Mononuclear cell (primary cell): Measurements from ENCODE around the gene CCDC126. TPM values are rescaled to one million over a fixed set of nuclear protein-coding genes. Genes with fewer than 3 reads are reported as not detected.
A peak's percentile ranks its signal among the peaks of the same experiment; 100 is the strongest.
"Not testable (repeated sequence)": the region's sequence is repeated elsewhere in the genome, so short reads cannot be mapped to it uniquely, and the experiment has no call there.

Experiments used
- H3K27me3 ChIP-seq: 2 replicates; pipeline ENCODE4 v1.6.0; 2011; ENCODE audit warnings: low read length, control low read depth; ENCODE audit not compliant: insufficient read depth
- H3K4me1 ChIP-seq: 2 replicates; pipeline ENCODE4 v1.5.1; 2011; ENCODE audit warnings: mild to moderate bottlenecking, low read length, control low read depth; ENCODE audit not compliant: insufficient read depth
- H3K4me3 ChIP-seq: 2 replicates; pipeline ENCODE4 v1.5.1; 2011; ENCODE audit warnings: mild to moderate bottlenecking, low read length, moderate library complexity
- H3K9me3 ChIP-seq: 2 replicates; pipeline ENCODE4 v1.5.1; 2011; ENCODE audit warnings: low read depth, mild to moderate bottlenecking, control low read depth, low read length
- total RNA-seq: library from RNA; depleted of rRNA; stranded (reverse); fragments of >200 nt; gene quantifications from one replicate; pipeline ENCODE4 v1.2.3, GENCODE V29; 2012

Gene CCDC126, protein sequence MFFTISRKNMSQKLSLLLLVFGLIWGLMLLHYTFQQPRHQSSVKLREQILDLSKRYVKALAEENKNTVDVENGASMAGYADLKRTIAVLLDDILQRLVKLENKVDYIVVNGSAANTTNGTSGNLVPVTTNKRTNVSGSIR
- 32.5 TPM for total RNA-seq

GRCh38 chr7:23597094-23598091, at the start of gene CCDC126:
CCDC126 (plus strand) TSS chr7:23597382; CDS start chr7:23611316, 13,934 bp downstream.
- no peaks in the 10 kb centered on the region for H3K9me3 ChIP-seq
- H3K27me3 ChIP-seq = no peaks in the 10 kb centered on the region
- peaks cover 22% of the 10 kb centered on the region for H3K4me1 ChIP-seq
- H3K4me3 ChIP-seq = peak within 1 kb of the TSS; percentile 80

GRCh38 chr7:23547662-23548061, 49.5 kb upstream of the CCDC126 start:
- Histone ChIP-seq H3K4me1 (peaks cover 6% of the 10 kb centered on the region), H3K4me3 (no peak overlapping the region), H3K9me3 (no peaks in the 10 kb centered on the region), H3K27me3 (no peaks in the 10 kb centered on the region)

- Histone ChIP-seq H3K9me3 (no peaks in the 10 kb centered on the region), H3K4me1 (no peaks in the 10 kb centered on the region), H3K27me3 (peaks cover 22% of the 10 kb centered on the region), H3K4me3 (no peak overlapping the region)
These were observed 38.9 kb upstream of the CCDC126 start for GRCh38 chr7:23558303-23558702.

DNA sequence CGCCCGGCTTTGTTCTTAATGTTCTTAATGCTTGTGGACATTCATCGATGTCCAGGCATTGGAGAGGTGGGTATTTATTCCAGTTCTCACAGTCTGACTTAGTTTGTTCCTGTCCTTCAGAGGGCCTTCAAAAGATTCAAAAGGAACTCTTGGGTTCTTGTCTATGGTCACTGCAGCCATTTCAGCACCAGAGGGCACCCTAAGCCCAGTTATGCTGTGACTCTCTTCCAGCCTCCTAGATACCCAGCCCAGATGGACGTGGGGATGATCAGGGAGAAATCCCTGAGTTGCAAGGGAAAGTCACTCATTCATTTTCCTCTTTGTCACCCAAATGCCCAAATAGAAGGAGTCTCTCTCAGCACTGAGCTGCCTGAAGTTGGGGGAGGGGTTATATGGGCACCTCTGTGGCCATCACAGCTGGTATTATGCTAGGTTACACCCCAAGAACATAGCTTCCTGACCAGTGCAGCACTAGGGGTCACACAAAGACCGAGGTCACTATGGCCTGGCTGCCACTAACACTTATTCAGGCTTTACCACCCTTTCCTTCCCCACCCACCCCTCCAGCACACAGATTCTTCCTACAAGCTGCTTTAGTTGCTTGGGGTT, 26.5 kb upstream of the CCDC126 start:
- H3K4me1 ChIP-seq = no peaks in the 10 kb centered on the region
- H3K27me3 ChIP-seq = peaks cover 8% of the 10 kb centered on the region
- H3K9me3 ChIP-seq = no peaks in the 10 kb centered on the region
- H3K4me3 ChIP-seq = no peak overlapping the region

DNA sequence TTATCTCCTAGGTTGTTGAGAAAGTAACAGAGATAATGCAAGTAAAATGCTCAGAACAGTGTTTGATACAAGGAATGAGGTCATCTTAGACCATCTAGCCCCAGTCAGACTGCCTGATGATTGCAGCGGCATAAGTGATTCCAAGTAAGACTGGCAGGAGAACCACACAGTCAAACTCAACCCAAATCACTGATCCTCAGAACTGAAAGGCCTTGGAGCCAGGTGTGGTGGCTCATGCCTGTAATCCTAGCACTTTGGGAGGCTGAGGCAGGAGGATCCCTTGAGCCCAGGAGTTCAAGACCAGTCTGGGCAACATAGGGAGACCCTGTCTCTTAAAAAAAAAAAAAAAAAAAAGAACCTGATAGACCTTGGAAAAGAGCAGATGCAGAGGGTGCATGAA, 15.2 kb upstream of the CCDC126 start:
- not testable (repeated sequence) for H3K27me3 ChIP-seq, H3K9me3 ChIP-seq, H3K4me1 ChIP-seq, H3K4me3 ChIP-seq

- H3K4me3 ChIP-seq, H3K9me3 ChIP-seq, H3K4me1 ChIP-seq, H3K27me3 ChIP-seq: not testable (repeated sequence)
These were observed 11.9 kb upstream of the CCDC126 start for GRCh38 chr7:23585304-23585703.

DNA sequence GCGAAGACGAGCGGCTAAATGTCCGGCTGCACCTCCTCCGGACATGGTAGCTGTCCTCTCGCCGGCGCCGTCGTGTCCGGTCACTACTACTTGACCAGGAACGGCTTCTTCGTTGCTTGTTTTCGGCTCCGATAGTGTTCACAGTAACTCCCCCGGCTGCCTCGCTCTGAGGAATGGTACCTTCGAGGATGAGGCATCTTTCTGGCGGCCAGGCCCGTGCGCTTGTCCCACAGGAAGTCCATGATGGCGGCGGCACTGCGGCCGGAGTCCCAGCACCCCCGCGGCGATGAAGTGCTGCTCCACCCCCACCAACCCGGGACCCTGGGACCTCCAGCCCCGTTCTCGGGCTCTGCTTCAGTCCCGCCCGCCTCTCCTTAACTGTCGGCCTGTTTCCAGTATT, 11.0 kb upstream of the CCDC126 start:
- no peaks in the 10 kb centered on the region for H3K9me3 ChIP-seq
- H3K4me1 ChIP-seq = no peaks in the 10 kb centered on the region
- H3K4me3 ChIP-seq = no peak overlapping the region
- no peaks in the 10 kb centered on the region for H3K27me3 ChIP-seq

DNA sequence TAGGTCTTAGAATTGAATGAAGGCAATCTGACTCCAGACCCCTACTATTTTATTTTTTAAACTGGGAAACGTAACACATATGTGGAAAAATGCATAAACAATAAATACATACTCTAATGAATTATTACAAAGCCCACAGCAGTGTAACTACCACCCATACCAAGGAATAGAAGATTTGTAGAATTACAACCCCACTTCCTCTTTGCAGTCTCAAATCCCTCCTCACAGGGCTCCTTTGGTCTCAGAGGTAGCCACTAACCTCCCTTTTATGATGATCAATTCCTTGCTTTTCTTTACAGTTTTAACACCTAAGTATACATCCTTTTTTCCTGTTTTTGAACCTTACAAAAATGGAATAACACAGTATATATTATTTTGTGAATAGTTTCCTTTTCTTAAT, 6.7 kb upstream of the CCDC126 start:
- Histone ChIP-seq H3K4me1 (no peaks in the 10 kb centered on the region), H3K9me3 (no peaks in the 10 kb centered on the region), H3K4me3 (no peak overlapping the region), H3K27me3 (no peaks in the 10 kb centered on the region)

GRCh38 chr7:23593706-23594105, 3.5 kb upstream of the CCDC126 start:
- peaks cover 13% of the 10 kb centered on the region for H3K4me1 ChIP-seq
- H3K4me3 ChIP-seq = no peak overlapping the region
- H3K27me3 ChIP-seq = no peaks in the 10 kb centered on the region
- no peaks in the 10 kb centered on the region for H3K9me3 ChIP-seq

DNA sequence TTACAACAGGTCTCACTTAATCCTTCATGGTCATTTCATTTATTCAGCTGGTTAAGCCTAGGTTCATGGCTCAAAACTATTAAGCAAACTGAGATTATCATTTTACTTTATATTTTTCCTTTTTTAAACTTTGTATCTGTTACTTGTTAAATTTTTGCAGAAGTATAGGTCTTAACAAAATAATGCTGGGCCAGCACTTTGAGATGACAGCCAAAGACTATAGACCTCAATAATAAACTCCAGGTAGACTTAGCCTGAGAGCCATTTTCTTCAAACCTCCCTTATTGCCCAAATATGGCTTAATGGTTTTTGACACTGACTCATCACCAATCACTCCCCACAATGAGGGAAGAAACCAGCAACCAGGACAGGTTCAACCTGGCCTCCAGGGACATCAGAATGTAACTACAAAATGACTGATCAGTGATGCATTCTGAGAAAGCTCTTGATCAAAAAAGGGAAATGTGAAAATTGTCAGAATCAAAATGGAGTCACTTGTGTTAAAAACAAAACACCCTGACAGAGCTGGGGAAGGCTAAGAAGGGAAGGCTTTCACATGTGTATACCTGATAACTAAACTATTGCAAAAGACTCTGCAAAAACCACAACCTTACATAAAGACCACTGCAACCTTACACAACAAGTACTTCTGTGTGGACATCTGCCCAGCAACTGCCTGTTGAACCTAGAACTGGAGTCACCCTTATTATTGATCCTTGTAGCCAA, 2.1 kb upstream of the CCDC126 start:
- H3K4me1 ChIP-seq = peaks cover 22% of the 10 kb centered on the region
- H3K9me3 ChIP-seq = no peaks in the 10 kb centered on the region
- no peak overlapping the region for H3K4me3 ChIP-seq

GRCh38 chr7:23598296-23598695, 1.1 kb downstream of the CCDC126 start:
- H3K4me3 ChIP-seq = peak overlapping the region; percentile 80

More for the DNA sequence above, 2.1 kb upstream of the CCDC126 start:
- no peaks in the 10 kb centered on the region for H3K27me3 ChIP-seq

GRCh38 chr7:23600236-23600635, 3.1 kb downstream of the CCDC126 start:
- H3K4me1 ChIP-seq = peaks cover 22% of the 10 kb centered on the region
- H3K4me3 ChIP-seq = no peak overlapping the region
- no peaks in the 10 kb centered on the region for H3K9me3 ChIP-seq

More at GRCh38 chr7:23598296-23598695, 1.1 kb downstream of the CCDC126 start:
- Histone ChIP-seq H3K9me3 (no peaks in the 10 kb centered on the region), H3K4me1 (peaks cover 22% of the 10 kb centered on the region), H3K27me3 (no peaks in the 10 kb centered on the region)

GRCh38 chr7:23603632-23604295, 6.6 kb downstream of the CCDC126 start:
- no peaks in the 10 kb centered on the region for H3K27me3 ChIP-seq
- peaks cover 8% of the 10 kb centered on the region for H3K4me1 ChIP-seq
- no peak overlapping the region for H3K4me3 ChIP-seq
- H3K9me3 ChIP-seq = no peaks in the 10 kb centered on the region

More at GRCh38 chr7:23600236-23600635, 3.1 kb downstream of the CCDC126 start:
- no peaks in the 10 kb centered on the region for H3K27me3 ChIP-seq

DNA sequence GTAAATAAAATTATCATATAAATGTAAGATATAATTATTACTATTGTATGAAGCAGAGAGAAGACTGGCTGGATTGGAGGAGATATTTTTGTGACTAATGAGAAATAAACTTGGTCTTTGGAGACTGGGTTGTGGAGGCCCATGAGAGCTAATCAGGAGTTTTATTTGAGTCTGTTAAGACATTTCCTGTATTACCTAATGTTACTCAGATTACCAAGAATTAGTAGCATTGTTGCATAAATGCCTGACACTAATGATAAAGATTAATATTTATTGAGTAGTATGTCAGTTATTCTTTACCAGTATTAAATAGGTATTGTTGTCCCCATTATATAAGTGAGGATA, 7.1 kb downstream of the CCDC126 start:
- H3K4me3 ChIP-seq = no peak overlapping the region
- H3K4me1 ChIP-seq = peaks cover 5% of the 10 kb centered on the region
- no peaks in the 10 kb centered on the region for H3K27me3 ChIP-seq
- no peaks in the 10 kb centered on the region for H3K9me3 ChIP-seq
